Measurements from ENCODE around the gene GPRC5C. TPM values are rescaled to one million over a fixed set of nuclear protein-coding genes. Genes with fewer than 3 reads are reported as not detected.

GPRC5C gene
- total and polyA plus RNA-seq, 2 of the 8 experiments (the other 6 are each of a cell fraction or from before 2014, with no cell fraction given) = 18.3 to 55.8 TPM

GRCh38 chr17:74433421-74434121, 1.7 kb downstream of the GPRC5C start:
- Histone ChIP-seq H2BK5ac (ENCODE audit: low read depth, low read length) (no peak overlapping the region), H3K79me2 (ENCODE audit: control insufficient read depth in 1 of 2, insufficient read depth in 2 of 2, low read length in 2 of 2) (peaks cover 0 to 3% of the 10 kb centered on the region in 2 experiments; a peak in 1 of 4 replicates), H2BK12ac (ENCODE audit: low read depth, low read length) (peak overlapping the region; percentile 97), H3K36me3 (ENCODE audit: control insufficient read depth in 2 of 4, insufficient read depth in 4 of 4, low read length in 3 of 4) (no peaks in the 10 kb centered on the region), H4K5ac (ENCODE audit: insufficient read length, low read depth, low read length) (peak overlapping the region; percentile 10), H2BK120ac (replicated peaks; ENCODE audit: low read depth, low read length) (no peak overlapping the region), H3K4me2 (ENCODE audit: insufficient read depth in 1 of 2, low read depth in 2 of 2, low read length in 2 of 2) (peak overlapping the region; percentile 96 to 100), H3K23me2 (ENCODE audit: low read depth, low read length) (peaks cover 24% of the 10 kb centered on the region), H3K56ac (replicated peaks; ENCODE audit: insufficient read length, low read depth, low read length) (no peak overlapping the region), H3K9me3 (ENCODE audit: insufficient read depth in 2 of 2, low read depth in 1 of 2, low read length in 1 of 2) (no peaks in the 10 kb centered on the region), H3K9ac (replicated peaks in 1 of 4; ENCODE audit: extremely low read depth in 1 of 4, low read depth in 3 of 4, low read length in 3 of 4) (peak overlapping the region in 1 of 4 experiments; percentile 29; a peak in 1 of 7 replicates), H3K23ac (ENCODE audit: insufficient read length) (no peak overlapping the region), H3K4me1 (replicated peaks in 1 of 4; ENCODE audit: control insufficient read depth in 3 of 4, insufficient read depth in 4 of 4, low read length in 3 of 4) (peaks cover 10 to 28% (median 18%) of the 10 kb centered on the region in 4 experiments), H3K4ac (replicated peaks; ENCODE audit: insufficient read length, low read depth, low read length) (no peak overlapping the region), H2BK20ac (ENCODE audit: low read length) (peak overlapping the region; percentile 51), H3K79me1 (ENCODE audit: low read depth, low read length) (0 out of 2 replicates have a peak, but pooled peaks cover 2% of the 10 kb centered on the region), H2BK15ac (ENCODE audit: low read length) (peak overlapping the region; percentile 83; the same call in 1 of the 2 replicates), H4K91ac (replicated peaks; ENCODE audit: insufficient read length, low read length) (peak overlapping the region; percentile 83), H3K4me3 (ENCODE audit: extremely low read depth in 1 of 4, insufficient read depth in 2 of 4, low read depth in 3 of 4, low read length in 4 of 4) (peak overlapping the region; percentile 52 to 84 (median 79); a peak in 6 of 8 replicates), H3K27ac (ENCODE audit: low read depth, low read length) (no peak overlapping the region), H3K18ac (ENCODE audit: extremely low read depth, low read length) (peak overlapping the region; percentile 0; the same call in 1 of the 2 replicates), H2AFZ (ENCODE audit: low read length) (no peak overlapping the region), H4K20me1 (replicated peaks in 1 of 2; ENCODE audit: control insufficient read depth in 1 of 2, insufficient read depth in 2 of 2, low read length in 2 of 2) (peaks cover 0 to 2% of the 10 kb centered on the region in 2 experiments), H3K27me3 (replicated peaks in 1 of 4; ENCODE audit: control insufficient read depth in 3 of 4, extremely low read depth in 1 of 4, insufficient read depth in 3 of 4, low read length in 3 of 4) (peaks cover 0 to 22% (median 13%) of the 10 kb centered on the region in 4 experiments; a peak in 5 of 7 replicates), H2AK5ac (ENCODE audit: low read depth, low read length) (no peak overlapping the region), H3K14ac (ENCODE audit: insufficient read length) (no peak overlapping the region), H4K8ac (ENCODE audit: extremely low read depth, insufficient read depth, low read length) (peak overlapping the region; percentile 94)
- no peak for TF ChIP-seq SAP30 (IDR thresholded peaks at IDR 0.05; ENCODE audit: insufficient read depth, insufficient replicate concordance, low read length)
- no peak for TF ChIP-seq RNF2 (IDR thresholded peaks at IDR 0.05; ENCODE audit: borderline replicate concordance, low read depth, low read length, missing control alignments, poor library complexity, severe bottlenecking)
- no peak for TF ChIP-seq TEAD4 (IDR thresholded peaks at IDR 0.05; ENCODE audit: low read depth, low read length)
- no peak for TF ChIP-seq TCF12 (IDR thresholded peaks at IDR 0.05; ENCODE audit: low read depth, low read length)
- no peak for TF ChIP-seq SP2 (IDR thresholded peaks at IDR 0.05; ENCODE audit: low read length)
- TF ChIP-seq BRCA1 (IDR thresholded peaks at IDR 0.05; ENCODE audit: low read depth, low read length) = no peak
- TF ChIP-seq ASH2L (IDR thresholded peaks at IDR 0.05; ENCODE audit: low read length) = no peak
- 31% methylated on average over 17 of the region's 17 CpGs; no CpG with 5 or more reads in 1 of the 2 experiments for WGBS, 2 experiments (ENCODE audit: extremely low coverage in 1 of 2, insufficient coverage in 1 of 2, insufficient read length in 1 of 2, insufficient replicate concordance in 2 of 2, low coverage in 1 of 2, low lambda C conversion rate in 2 of 2, missing lambda C conversion rate in 1 of 2)
- ChIA-PET CTCF (ENCODE audit: partially characterized antibody) (interaction anchor here (0.7 to 7.3 kb wide), 11 partner anchors 11 to 71 kb away, joined by 3 to 63 read pairs (median 5); no protein-coding TSS in a partner anchor), POLR2A (ENCODE audit: partially characterized antibody) (interaction anchor here (0.7 to 3.8 kb wide), 12 partner anchors 11 to 54 kb away, joined by 3 to 17 read pairs (median 4); no protein-coding TSS in a partner anchor)
- FAIRE-seq (no peak), DNase-seq (ENCODE audit: low read depth in 1 of 2, low spot score in 2 of 2) (no peak)
